Mesenchymal stem cell (in vitro differentiated cells and primary cell): Measurements from ENCODE around the gene CFAP161.

ENCODE experiments used
- DNase-seq: peaks from one replicate; pipeline ENCODE4 v3.0.0-alpha.2; 2013
- H2AFZ ChIP-seq: one replicate; pipeline ENCODE4 v1.6.1; 2013; ENCODE audit warnings: low read depth, mild to moderate bottlenecking, control low read depth, inconsistent platforms, low read length, moderate library complexity
- H2AK5ac ChIP-seq: 2 replicates; pipeline ENCODE4 v1.6.1; 2013; ENCODE audit warnings: low read length, moderate library complexity, mild to moderate bottlenecking, inconsistent platforms; ENCODE audit not compliant: severe bottlenecking
- H2BK120ac ChIP-seq: one replicate; pipeline ENCODE4 v1.6.1; 2013; ENCODE audit warnings: low read depth, mild to moderate bottlenecking, inconsistent platforms, low read length, moderate library complexity
- H2BK12ac ChIP-seq, 2 experiments: one replicate each; pipeline ENCODE4 v1.6.1; 2013; ENCODE audit warnings: inconsistent platforms in 2 of 2, low read length in 2 of 2, mild to moderate bottlenecking in 2 of 2, moderate library complexity in 2 of 2, control low read depth in 1 of 2
- H2BK15ac ChIP-seq: one replicate; pipeline ENCODE4 v1.6.1; 2013; ENCODE audit warnings: mild to moderate bottlenecking, low read depth, inconsistent platforms; ENCODE audit not compliant: poor library complexity, severe bottlenecking
- H2BK5ac ChIP-seq: 2 replicates; pipeline ENCODE4 v1.6.1; 2013; ENCODE audit warnings: low read depth, mild to moderate bottlenecking, low read length, control low read depth, inconsistent platforms; ENCODE audit not compliant: poor library complexity, severe bottlenecking
- H3K14ac ChIP-seq, 2 experiments: one replicate each; pipeline ENCODE4 v1.6.1; 2013; ENCODE audit warnings: inconsistent platforms in 2 of 2, low read length in 2 of 2, control low read depth in 1 of 2, mild to moderate bottlenecking in 1 of 2, moderate library complexity in 1 of 2
- H3K18ac ChIP-seq, 2 experiments: one replicate each; pipeline ENCODE4 v1.6.1; 2013; ENCODE audit warnings: inconsistent platforms in 2 of 2, low read length in 2 of 2, control low read depth in 1 of 2, low read depth in 1 of 2, mild to moderate bottlenecking in 1 of 2
- H3K23ac ChIP-seq, 2 experiments: one replicate each; pipeline ENCODE4 v1.6.1; 2013; ENCODE audit warnings: inconsistent platforms in 2 of 2, low read length in 2 of 2, mild to moderate bottlenecking in 2 of 2, moderate library complexity in 2 of 2, control low read depth in 1 of 2
- H3K27ac ChIP-seq: 2 replicates; pipeline ENCODE4 v1.5.1; 2013; ENCODE audit warnings: mild to moderate bottlenecking, moderate library complexity, low read length, control low read depth, inconsistent platforms; ENCODE audit not compliant: poor library complexity, severe bottlenecking
- H3K27me3 ChIP-seq, 2 experiments: 2 replicates each; pipeline versions ENCODE4 v1.6.1 to v1.7.0; 2013; ENCODE audit warnings: low read length in 2 of 2, mild to moderate bottlenecking in 2 of 2, moderate library complexity in 2 of 2, control low read depth in 1 of 2, inconsistent platforms in 1 of 2; ENCODE audit not compliant: control insufficient read depth in 1 of 2, insufficient read depth in 1 of 2
- H3K36me3 ChIP-seq, 2 experiments: 2 replicates each; pipeline versions ENCODE4 v1.6.1 to v1.7.0; 2013; ENCODE audit warnings: low read length in 2 of 2, control low read depth in 1 of 2, inconsistent platforms in 1 of 2, low read depth in 1 of 2, mild to moderate bottlenecking in 1 of 2; ENCODE audit not compliant: insufficient read depth in 2 of 2, control insufficient read depth in 1 of 2
- H3K4ac ChIP-seq, 2 experiments: one replicate each; pipeline ENCODE4 v1.6.1; 2013; ENCODE audit warnings: inconsistent platforms in 2 of 2, low read length in 2 of 2, mild to moderate bottlenecking in 2 of 2, moderate library complexity in 2 of 2, control low read depth in 1 of 2, low read depth in 1 of 2
- H3K4me1 ChIP-seq: 2 replicates; pipeline ENCODE4 v1.6.1; 2013; ENCODE audit warnings: low read depth, low read length, control low read depth; ENCODE audit not compliant: control insufficient read depth, insufficient read depth
- H3K4me2 ChIP-seq: 2 replicates; pipeline ENCODE4 v1.6.1; 2013; ENCODE audit warnings: low read length, mild to moderate bottlenecking, inconsistent platforms; ENCODE audit not compliant: poor library complexity, severe bottlenecking
- H3K4me3 ChIP-seq, 2 experiments: 2 replicates each; pipeline versions ENCODE4 v1.5.1 to v1.7.0; 2013; ENCODE audit warnings: low read length in 2 of 2, mild to moderate bottlenecking in 2 of 2, control low read depth in 1 of 2, low read depth in 1 of 2; ENCODE audit not compliant: insufficient read depth in 1 of 2
- H3K79me1 ChIP-seq: replicated peaks from 2 replicates; pipeline ENCODE4 v1.6.1; 2013; ENCODE audit warnings: mild to moderate bottlenecking, control low read depth, low read length, inconsistent platforms; ENCODE audit not compliant: poor library complexity, severe bottlenecking
- H3K9ac ChIP-seq: 2 replicates; pipeline ENCODE4 v1.7.0; 2013; ENCODE audit warnings: mild to moderate bottlenecking, low read length, moderate library complexity
- H3K9me3 ChIP-seq: 2 replicates; pipeline ENCODE4 v1.7.0; 2013; ENCODE audit warnings: mild to moderate bottlenecking, low read length; ENCODE audit not compliant: control insufficient read depth
- H4K8ac ChIP-seq: one replicate; pipeline ENCODE4 v1.6.1; 2013; ENCODE audit warnings: inconsistent platforms, mild to moderate bottlenecking, low read length, moderate library complexity
- H4K91ac ChIP-seq: one replicate; pipeline ENCODE4 v1.6.1; 2013; ENCODE audit warnings: mild to moderate bottlenecking, low read length, inconsistent platforms
- WGBS: methylation state at CpG from one replicate; pipeline ENCODE4 v1.1.7; 2013; ENCODE audit warnings: mixed read lengths; 5-methylcytosine and 5-hydroxymethylcytosine counted together

CFAP161 gene

DNA sequence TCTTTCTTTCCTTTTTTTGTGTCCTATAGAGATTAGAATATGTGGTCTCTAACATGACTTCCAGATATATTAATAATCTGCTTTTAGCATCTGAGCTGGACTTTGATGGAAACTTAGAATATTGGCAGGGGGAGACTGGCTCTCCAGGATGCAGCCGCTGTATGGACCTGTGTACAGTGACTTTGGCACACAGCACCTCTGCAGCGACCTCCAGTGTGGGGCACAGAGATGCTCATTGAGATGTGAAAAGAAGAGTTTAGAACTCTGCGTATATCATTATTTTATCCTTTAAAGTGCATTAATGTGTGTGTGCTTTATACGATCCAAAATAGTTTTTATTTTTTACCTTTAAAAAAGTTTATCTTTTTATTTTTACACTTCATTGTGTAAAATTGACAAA lies 18.3 kb downstream of the CFAP161 start:
- Histone ChIP-seq H3K27me3 (peaks cover 0 to 4% of the 10 kb centered on the region in 2 experiments), H3K18ac (no peak overlapping the region), H2AK5ac (no peak overlapping the region), H3K79me1 (no peaks in the 10 kb centered on the region), H3K36me3 (no peaks in the 10 kb centered on the region), H4K8ac (no peak overlapping the region), H3K9ac (no peak overlapping the region), H2BK120ac (no peak overlapping the region), H3K27ac (no peak overlapping the region), H3K9me3 (no peaks in the 10 kb centered on the region), H3K23ac (no peak overlapping the region), H3K4me1 (no peaks in the 10 kb centered on the region), H3K4me2 (no peak overlapping the region), H2BK5ac (no peak overlapping the region), H4K91ac (no peak overlapping the region), H2AFZ (no peak overlapping the region), H3K14ac (no peak overlapping the region), H3K4ac (no peak overlapping the region), H2BK15ac (no peak overlapping the region), H2BK12ac (no peak overlapping the region), H3K4me3 (no peak overlapping the region)
- DNase-seq = no peak
- WGBS = 61% methylated on average over 2 of the region's 4 CpGs

DNA sequence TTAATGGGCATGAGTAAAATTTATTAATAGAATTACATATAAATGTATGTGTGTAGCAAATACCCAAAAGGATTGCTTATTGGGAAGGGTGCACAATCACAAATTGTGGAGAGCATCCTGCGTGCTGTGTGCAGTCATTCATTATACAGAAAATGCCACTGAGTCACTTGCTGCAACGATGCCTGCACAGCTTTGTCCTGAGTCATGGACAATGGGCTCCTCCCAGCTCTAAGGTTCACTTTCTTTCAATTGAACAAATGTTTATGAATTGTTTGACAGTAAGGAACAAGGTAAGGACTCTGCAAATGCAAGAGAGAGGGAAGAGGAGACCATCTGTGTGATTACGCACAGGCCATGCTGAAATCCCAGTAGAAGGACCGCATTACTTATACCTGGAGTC lies 18.7 kb downstream of the CFAP161 start:
- H2BK15ac ChIP-seq = no peak overlapping the region
- H3K18ac ChIP-seq = no peak overlapping the region
- no peaks in the 10 kb centered on the region for H3K36me3 ChIP-seq
- no peak overlapping the region for H2AFZ ChIP-seq
- no peak for DNase-seq
- H3K9me3 ChIP-seq = no peaks in the 10 kb centered on the region
- H3K14ac ChIP-seq = no peak overlapping the region
- no peak overlapping the region for H3K9ac ChIP-seq
- H3K4ac ChIP-seq = no peak overlapping the region
- no peak overlapping the region for H3K4me3 ChIP-seq
- WGBS = 84% methylated on average over 4 of the region's 4 CpGs
- H2BK5ac ChIP-seq = no peak overlapping the region
- H3K27me3 ChIP-seq = peaks cover 0 to 4% of the 10 kb centered on the region in 2 experiments
- no peak overlapping the region for H3K23ac ChIP-seq
- no peaks in the 10 kb centered on the region for H3K4me1 ChIP-seq
- no peak overlapping the region for H3K4me2 ChIP-seq
- H2BK120ac ChIP-seq = no peak overlapping the region
- no peak overlapping the region for H2BK12ac ChIP-seq
- H4K91ac ChIP-seq = no peak overlapping the region
- no peak overlapping the region for H3K27ac ChIP-seq
- H3K79me1 ChIP-seq = no peaks in the 10 kb centered on the region
- no peak overlapping the region for H2AK5ac ChIP-seq
- H4K8ac ChIP-seq = no peak overlapping the region

DNA sequence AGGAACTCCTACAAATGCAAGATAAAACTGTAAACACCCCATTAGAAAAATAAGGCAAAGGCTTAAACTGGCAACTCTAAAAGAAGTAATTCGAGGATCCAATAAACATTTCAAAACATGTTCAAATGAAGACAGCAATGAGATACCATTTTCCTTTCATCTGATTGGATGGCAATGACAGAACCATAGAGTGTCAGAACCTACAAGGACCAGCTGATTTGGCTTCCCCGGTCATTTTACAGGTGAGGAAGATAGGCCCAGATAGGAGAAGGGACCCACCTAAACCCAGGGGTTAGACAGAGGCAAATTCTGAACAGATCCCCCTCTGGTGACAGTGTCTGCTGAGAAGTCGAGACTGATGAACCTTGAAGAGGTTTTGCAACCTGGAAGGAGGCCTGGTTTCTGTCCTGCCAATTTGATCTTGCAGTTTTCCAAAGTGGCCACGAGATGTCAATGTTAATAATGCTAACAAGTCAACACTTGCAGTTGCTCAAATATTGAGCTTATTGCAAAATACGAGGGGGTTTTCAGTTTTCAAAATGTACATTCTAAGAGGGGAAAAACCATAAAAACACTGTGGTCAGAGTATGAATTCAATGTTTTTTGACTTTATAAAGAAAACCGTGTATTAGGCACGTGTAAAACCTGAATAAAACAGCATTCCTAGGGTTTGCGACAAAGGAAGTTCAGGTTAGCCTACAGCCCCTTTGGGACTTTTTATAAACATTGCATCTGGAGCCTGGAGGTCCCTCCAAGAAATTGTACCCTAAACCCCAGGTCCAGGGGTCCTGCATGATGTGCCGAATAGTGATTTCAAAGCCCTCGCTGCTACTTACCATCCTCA lies 21.5 kb downstream of the CFAP161 start:
- Histone ChIP-seq H3K4me3 (no peak overlapping the region), H2BK120ac (no peak overlapping the region), H4K8ac (no peak overlapping the region), H3K27me3 (peaks cover 0 to 4% of the 10 kb centered on the region in 2 experiments), H3K4me1 (peaks cover 3% of the 10 kb centered on the region), H2AFZ (no peak overlapping the region), H3K23ac (no peak overlapping the region), H3K9ac (peak overlapping the region; percentile 21), H4K91ac (no peak overlapping the region), H2BK15ac (no peak overlapping the region), H3K18ac (no peak overlapping the region), H3K79me1 (no peaks in the 10 kb centered on the region), H2BK12ac (no peak overlapping the region), H2AK5ac (no peak overlapping the region), H3K14ac (no peak overlapping the region), H3K27ac (no peak overlapping the region), H3K4ac (no peak overlapping the region), H3K9me3 (no peaks in the 10 kb centered on the region), H3K4me2 (no peak overlapping the region), H3K36me3 (no peaks in the 10 kb centered on the region), H2BK5ac (no peak overlapping the region)
- WGBS = 64% methylated on average over 9 of the region's 10 CpGs
- DNase-seq = peak; percentile 36

DNA sequence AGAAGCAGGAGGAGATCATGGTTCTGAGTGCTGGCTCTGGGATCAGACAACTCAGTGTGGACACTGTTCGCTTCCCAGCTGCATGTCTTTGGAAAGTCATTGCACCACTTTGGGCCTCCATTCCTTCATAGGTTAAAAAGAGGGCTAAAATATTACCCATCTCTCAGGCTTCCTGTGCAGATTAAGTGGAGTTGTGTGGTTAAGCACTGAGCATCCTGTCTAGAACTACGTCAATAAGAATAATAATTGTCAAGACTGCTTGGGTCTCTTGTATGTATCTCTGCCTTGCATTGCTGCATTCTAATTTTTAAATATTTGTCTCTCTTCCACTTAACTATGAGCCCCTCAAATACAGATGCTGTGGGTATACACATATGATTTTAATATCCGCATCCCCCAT lies 22.3 kb downstream of the CFAP161 start:
- Histone ChIP-seq H3K36me3 (no peaks in the 10 kb centered on the region), H3K9ac (peak overlapping the region; percentile 21), H2BK120ac (no peak overlapping the region), H2BK15ac (no peak overlapping the region), H3K14ac (no peak overlapping the region), H3K79me1 (no peaks in the 10 kb centered on the region), H3K23ac (no peak overlapping the region), H4K91ac (no peak overlapping the region), H2AFZ (no peak overlapping the region), H3K4me2 (no peak overlapping the region), H3K27me3 (peaks cover 0 to 4% of the 10 kb centered on the region in 2 experiments), H4K8ac (no peak overlapping the region), H2AK5ac (no peak overlapping the region), H3K4me3 (no peak overlapping the region), H2BK12ac (no peak overlapping the region), H3K9me3 (no peaks in the 10 kb centered on the region), H3K18ac (no peak overlapping the region), H2BK5ac (no peak overlapping the region), H3K4me1 (peaks cover 5% of the 10 kb centered on the region), H3K4ac (no peak overlapping the region), H3K27ac (no peak overlapping the region)
- DNase-seq = no peak
- 100% methylated on average over 1 of the region's 3 CpGs for WGBS
